GM23248 (cell line): ENCODE data around the gene GLIPR1.

ENCODE experiments used
- EZH2 ChIP-seq: fragments of 200-600 bp; sonication (generic); IDR thresholded peaks from 2 replicates; pipeline ENCODE4 v1.6.1; 2018; ENCODE audit warnings: antibody characterized with exemption, mild to moderate bottlenecking; ENCODE audit not compliant: insufficient read depth, poor library complexity, severe bottlenecking
- EZH2phosphoT487 ChIP-seq: fragments of 200-600 bp; sonication (generic); IDR thresholded peaks from 2 replicates; pipeline ENCODE4 v1.6.1; 2018; ENCODE audit warnings: antibody characterized with exemption, moderate library complexity, mild to moderate bottlenecking, low read depth; ENCODE audit not compliant: insufficient read depth

DNA sequence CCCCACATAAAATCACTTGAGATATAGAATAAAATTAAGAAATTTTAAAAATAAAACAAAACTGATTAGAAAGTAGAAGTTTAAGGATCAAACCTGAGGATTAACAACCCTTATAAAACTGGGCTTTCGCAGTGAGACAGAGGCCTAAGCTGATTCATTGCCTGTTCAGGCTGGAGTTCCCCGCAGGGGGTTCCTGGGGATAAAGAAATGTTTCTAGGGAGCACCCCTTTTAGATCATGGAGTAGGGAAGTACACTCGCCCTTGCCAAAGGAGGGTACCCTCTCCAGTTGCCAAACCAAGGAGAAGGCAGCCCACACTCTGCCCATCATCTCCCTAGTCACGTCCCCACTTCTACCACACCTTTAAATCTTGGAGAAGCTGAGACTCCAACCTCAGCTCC, 6.8 kb downstream of the GLIPR1 start:
- TF ChIP-seq EZH2phosphoT487 (no peak), EZH2 (no peak)
